ENCODE data around the gene ZNF827. TPM values are rescaled to one million over a fixed set of nuclear protein-coding genes. Genes with fewer than 3 reads are reported as not detected.
"Not testable (repeated sequence)": the region's sequence is repeated elsewhere in the genome, so short reads cannot be mapped to it uniquely, and the experiment has no call there.

The ZNF827 gene
- polyA plus RNA-seq, 3 donors: 31.4 to 44.4 (median 43.7) TPM

DNA sequence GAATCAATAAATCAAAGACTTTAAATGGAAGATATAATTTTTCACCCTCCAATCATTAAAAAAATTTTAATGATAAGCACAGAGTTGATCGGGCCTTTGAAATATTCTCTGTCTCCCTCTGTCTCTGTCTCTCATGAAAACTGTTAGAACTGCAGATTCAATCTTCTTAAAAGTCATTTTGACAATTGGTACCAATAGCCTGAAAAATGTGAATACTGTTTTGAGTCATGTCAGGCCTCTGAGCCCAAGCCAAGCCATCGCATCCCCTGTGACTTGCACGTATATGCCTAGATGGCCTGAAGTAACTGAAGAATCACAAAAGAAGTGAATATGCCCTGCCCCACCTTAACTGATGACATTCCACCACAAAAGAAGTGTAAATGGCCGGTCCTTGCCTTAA lies 106.2 kb downstream of the ZNF827 start:
- DNase-seq: not testable (repeated sequence)

GRCh38 chr4:145830699-145831098 lies 107.9 kb downstream of the ZNF827 start:
- DNase-seq: no peak

DNA sequence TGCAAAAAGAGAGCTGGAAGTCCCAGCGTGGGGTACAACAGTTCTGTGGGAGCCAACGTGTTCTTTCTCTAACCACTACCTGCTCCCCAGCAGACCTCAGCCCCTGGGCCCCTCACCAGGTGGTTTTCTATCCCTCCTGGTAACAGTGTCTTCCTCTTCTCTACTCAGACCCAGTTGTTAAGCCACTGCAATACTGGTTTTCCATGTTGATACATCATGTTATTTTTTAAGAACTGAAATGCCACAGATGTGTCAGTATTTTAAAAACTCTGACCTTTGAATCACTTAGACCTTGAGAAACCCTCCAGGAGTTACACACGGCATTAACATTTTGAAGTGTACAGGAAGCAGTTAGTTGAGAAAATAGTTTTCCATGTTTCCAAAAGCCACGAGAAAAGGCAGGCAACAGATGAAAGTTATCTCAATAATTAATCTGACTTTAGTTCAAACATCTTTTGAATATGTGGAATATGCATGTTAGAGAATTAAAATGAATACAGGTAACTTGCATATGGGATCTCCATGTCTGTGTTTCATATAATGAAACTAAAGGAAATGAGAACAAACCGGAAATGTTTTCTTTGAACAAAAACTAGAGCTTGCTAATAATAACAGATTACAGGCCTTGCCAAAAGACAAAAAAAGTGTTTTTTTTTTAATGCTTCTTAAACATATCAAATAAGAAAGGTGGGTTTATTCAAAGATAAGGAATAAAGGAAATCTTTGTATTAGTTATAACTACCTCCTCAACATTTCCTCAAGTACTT lies 108.8 kb downstream of the ZNF827 start:
- DNase-seq: no peak

DNA sequence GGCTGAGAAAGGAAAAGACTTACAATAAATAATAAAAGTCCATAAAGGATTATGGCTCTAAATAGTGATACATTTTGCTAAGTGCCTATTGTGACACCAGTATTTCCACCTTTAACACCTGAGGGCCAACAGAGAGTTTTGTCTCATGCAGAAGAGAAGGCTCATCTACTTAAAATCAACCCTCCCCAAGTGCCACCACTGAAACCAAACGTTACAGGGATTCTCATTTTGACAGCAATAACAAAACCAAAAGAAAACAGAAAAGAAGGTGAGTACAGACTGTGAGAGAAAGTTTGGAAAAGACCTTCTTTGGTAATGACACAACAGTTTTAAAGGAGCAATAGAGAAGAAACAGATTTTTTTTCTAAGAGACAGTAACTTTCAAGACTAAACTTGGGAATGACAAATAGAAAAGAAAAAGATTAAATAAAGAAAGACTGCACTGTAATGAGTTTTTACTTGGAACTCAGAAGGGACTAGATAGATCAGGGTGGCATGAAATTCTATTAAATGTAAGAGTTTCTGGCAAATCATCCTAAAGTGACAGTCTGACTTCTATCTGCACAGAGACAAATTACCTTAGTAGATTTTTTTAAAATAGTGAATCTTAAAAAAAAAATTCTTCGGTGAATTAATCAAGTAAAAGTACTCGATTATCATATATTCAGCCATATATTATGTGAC lies 109.7 kb downstream of the ZNF827 start:
- DNase-seq: no peak

DNA sequence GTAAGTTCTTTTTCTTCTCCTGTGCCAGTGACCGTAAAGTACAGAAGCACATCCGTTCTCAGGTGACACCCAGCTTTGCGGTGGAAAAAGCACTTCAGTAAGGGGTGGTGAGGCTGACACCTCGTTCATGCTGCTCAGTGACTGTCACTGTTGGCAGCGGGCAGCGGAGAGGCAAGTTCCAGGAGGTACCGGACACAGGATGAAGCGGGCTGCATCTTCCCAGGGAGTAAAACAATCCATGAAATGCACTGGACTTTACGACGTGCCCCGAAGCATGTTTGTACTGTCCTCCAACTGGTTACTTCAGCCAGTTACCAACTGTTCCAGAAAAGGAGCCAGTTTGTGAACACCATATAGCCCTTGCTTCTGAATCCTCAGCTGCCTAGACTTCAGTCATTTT lies 110.7 kb downstream of the ZNF827 start:
- no peak for DNase-seq

- DNase-seq: no peak
Observed at GRCh38 chr4:145825255-145825654, 113.4 kb downstream of the ZNF827 start.

- DNase-seq: no peak
Observed at GRCh38 chr4:145824463-145824862, 114.2 kb downstream of the ZNF827 start.

DNA sequence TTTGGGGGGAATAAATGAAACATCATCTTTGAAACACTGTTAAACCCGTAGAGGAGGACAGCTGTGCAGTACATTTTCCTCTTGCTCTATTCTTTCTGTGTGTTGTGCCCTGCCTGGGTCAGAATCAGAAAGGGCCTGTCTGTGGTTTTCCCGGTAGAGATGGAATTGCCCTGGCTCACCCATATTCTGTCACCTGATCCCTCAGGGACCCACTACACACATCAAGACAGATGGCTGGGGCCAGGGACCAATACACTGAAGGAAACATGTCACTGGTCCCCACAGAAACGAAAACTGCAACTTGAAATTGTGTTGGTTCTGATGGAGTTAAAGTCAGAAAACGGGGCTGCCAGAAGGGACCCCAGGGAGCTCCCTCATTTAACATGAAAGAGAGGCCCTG lies 114.9 kb downstream of the ZNF827 start:
- DNase-seq: no peak

- DNase-seq: no peak
Observed at GRCh38 chr4:145822581-145822980, 116.0 kb downstream of the ZNF827 start.

DNA sequence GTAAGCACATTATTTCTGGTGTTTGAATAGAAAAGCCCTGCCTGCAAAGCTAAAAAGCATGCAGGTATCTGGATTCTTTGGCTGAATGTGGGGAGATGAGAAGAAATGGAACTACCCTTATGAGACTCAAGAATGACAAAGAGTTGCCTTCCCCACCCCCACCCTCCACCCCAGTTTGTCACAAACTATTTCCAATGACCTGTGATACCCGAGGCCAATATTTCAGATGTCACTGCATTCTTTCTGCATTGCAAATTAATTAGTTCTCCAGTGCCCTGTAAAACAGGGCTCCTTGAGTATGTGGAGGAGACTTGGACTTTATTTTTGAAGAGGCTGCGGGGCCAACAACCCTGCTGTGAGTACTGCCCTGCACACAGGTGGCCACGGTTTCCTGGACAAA lies 116.4 kb downstream of the ZNF827 start:
- DNase-seq: no peak

- DNase-seq: no peak
Observed at GRCh38 chr4:145821766-145822165, 116.9 kb downstream of the ZNF827 start.

DNA sequence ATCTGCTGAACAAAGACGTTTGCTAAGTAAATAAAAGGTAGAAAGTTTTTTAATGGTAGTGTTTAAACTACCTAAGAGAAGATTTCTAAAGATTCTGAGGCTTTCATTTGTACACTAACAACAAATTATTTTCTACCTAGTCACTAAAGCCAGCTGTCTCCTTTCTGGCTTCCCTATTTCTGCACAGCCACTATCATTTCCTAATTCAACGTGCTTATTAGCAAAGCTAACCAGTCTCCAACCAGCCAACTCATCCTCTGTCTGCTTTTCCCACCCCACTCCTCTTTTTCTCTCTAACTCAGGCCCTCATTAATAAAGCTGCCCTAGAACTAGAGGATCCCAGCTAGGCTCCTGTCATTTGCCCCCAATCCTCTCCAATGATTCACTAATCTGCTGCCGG lies 118.2 kb downstream of the ZNF827 start:
- DNase-seq: no peak

GRCh38 chr4:145819853-145820181 lies 118.8 kb downstream of the ZNF827 start:
- DNase-seq: no peak

DNA sequence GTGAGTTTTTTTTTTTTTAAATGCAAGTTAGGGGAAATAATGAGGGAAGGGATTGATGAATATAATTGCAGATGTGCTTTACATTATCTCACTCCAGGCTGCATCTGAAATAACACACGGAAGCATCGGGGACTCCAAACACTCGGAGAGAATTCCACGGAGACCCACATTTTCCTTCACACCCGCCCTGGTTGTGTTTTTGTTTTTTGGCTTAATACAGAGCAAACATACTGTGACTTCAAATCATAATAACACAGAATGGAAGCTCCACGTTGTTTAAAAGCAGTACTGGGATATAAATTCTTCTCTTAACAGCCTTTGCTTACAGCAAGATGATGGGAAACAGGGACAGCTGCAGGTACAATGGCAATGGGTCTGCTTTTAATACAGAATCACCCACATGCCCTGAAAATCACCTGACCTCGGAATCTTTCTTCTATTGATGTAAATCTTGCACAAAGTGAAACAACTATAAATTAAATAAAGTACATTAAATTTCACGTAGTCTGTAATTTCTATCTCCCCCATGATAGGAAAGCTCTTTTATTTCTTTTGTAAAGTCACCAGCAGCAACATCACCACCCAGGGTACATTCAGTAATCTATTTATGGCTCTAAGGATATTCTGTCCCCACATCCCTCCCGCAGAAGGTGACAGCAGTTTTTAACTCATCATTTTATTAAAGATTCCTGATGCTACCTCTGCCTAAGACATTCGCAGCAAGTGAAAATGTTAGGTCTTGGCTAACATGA lies 119.3 kb downstream of the ZNF827 start:
- no peak for DNase-seq

GRCh38 chr4:145818011-145818410 lies 120.6 kb downstream of the ZNF827 start:
- no peak for DNase-seq

GRCh38 chr4:145816091-145816490 lies 122.5 kb downstream of the ZNF827 start:
- DNase-seq: no peak

DNA sequence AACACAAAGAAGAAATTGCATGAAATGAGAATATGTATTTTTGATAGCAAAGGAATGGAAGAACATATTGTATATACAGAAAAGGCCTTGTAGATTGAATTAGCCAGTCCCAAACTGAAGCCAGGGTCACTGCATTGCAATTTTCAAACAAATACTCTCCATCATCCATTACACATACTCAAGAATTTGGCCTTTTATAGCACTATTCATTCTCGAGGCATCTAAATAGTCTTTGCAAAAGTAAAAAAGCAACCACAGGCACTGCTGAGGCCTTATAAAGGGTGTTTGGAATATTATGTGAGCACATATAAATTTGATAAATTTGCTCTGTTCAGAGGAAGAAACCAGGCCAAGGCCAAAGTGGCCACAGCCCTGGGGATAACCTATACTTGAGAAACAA lies 123.0 kb downstream of the ZNF827 start:
- no peak for DNase-seq

- DNase-seq: no peak
Observed at GRCh38 chr4:145815027-145815612, 123.5 kb downstream of the ZNF827 start.

DNA sequence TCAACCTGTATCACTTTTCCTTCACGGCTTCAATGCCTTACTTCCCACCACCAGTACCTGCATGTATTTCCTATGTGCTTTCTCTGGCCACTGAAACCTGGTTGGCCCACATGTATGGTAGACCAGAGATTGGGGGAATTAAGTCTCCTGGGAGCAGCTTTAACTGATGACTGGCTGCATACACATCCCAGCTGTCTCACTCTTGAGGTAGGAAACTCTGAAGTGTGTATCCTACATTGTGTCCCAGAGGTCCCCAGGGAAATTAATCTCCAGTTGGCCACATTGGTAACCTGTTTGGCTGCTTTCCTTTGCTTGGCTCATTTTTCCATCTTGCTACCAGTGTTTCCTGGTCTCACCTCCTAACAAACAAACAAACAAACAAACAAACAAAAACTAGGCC lies 124.4 kb downstream of the ZNF827 start:
- no peak for DNase-seq

GRCh38 chr4:145812919-145813318 lies 125.7 kb downstream of the ZNF827 start:
- no peak for DNase-seq

DNA sequence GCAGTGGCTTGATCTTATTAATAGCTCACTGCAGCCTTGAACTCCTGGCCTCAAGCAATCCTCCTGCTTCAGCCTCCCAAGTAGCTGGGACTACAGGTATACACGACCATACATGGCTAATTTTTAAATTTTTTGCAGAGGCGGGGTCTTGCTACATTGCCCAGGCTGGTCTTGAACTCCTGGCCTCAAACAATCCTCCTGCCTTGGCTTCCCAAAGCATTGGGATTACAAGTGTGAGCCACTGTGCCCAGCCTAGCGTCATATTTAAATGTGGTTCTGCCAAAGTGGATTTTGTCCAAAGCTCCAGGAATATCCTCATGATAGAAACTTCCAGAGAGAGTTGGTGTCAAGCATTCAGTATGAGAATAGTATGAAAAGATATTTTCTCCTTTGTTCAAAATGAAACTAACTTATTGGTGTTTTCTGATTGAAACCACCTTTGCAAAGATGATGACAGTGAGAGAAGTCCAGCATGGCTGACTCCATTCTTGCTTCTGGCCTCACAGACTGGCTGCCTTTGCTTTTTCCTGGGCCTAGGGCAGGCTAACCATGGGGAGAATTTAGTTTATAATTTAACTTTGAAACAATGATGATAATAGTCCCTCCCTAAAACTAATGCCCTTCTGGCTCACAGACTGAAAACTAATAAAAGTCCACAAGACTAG lies 129.6 kb downstream of the ZNF827 start:
- DNase-seq: no peak

DNA sequence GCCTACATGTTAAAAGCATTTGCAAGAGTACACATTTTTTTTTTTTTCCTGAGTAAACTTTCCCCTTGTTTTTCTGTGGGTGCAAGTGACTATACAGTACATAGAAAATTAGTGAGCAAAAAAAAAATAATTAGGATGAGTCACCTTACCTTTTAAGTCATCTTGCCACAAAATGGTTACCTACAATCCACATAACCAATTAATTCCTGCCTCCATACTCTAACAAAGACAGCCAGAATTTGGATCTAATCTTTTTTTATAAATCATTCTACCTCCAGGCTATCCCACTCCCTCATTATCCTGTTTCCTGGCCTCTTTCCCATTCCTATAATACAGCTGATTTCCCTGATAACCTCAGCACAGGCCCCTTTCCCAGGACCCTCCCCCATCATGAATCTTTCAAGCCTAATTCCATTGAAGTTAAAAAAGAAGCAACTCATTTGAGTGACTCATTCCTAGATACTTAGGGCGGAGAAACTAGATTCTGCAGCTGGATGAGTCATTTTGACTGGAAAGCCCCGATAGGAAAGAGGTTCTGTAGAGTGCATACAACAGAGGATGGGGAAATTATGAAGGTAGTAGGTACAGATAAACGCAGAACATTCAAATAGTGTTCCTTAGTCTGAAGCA lies 130.5 kb downstream of the ZNF827 start:
- DNase-seq: no peak

Measured in renal pelvis (tissue), 4 donors.